Immature natural killer cell (primary cell): ENCODE data around the gene COMT. TPM values are rescaled to one million over a fixed set of nuclear protein-coding genes. Genes with fewer than 3 reads are reported as not detected.
A peak's percentile ranks its signal among the peaks of the same experiment; 100 is the strongest.

Experiments used
- DNase-seq, 3 donors: peaks; one replicate each; pipeline ENCODE4 v3.0.0; 2022; ENCODE audit warnings: mixed read lengths in 1 of 3
- H3K27ac Mint-ChIP-seq, 6 donors: one replicate each; pipeline ENCODE4 v1.8.0; 2020; ENCODE audit warnings: mixed read lengths in 6 of 6, mild to moderate bottlenecking in 5 of 6, inconsistent platforms in 4 of 6, moderate library complexity in 3 of 6
- H3K27me3 Mint-ChIP-seq, 3 donors: one replicate each; pipeline ENCODE4 v1.8.0; 2020 to 2021; ENCODE audit warnings: low read depth in 3 of 3, mild to moderate bottlenecking in 3 of 3, mixed read lengths in 3 of 3, moderate library complexity in 3 of 3, inconsistent platforms in 1 of 3
- H3K36me3 Mint-ChIP-seq, 3 donors: one replicate each; pipeline ENCODE4 v1.8.0; 2020; ENCODE audit warnings: mixed read lengths in 3 of 3, inconsistent platforms in 2 of 3, mild to moderate bottlenecking in 2 of 3
- H3K4me1 Mint-ChIP-seq, 2 donors: one replicate each; pipeline ENCODE4 v1.8.0; 2020; ENCODE audit warnings: inconsistent platforms in 2 of 2, mild to moderate bottlenecking in 2 of 2, mixed read lengths in 2 of 2, moderate library complexity in 1 of 2
- H3K4me3 Mint-ChIP-seq, 5 donors: one replicate each; pipeline ENCODE4 v1.8.0; 2020; ENCODE audit warnings: mild to moderate bottlenecking in 5 of 5, mixed read lengths in 5 of 5, inconsistent platforms in 3 of 5, moderate library complexity in 3 of 5
- H3K9me3 Mint-ChIP-seq, 6 donors: one replicate each; pipeline ENCODE4 v1.8.0; 2020; ENCODE audit warnings: mild to moderate bottlenecking in 6 of 6, mixed read lengths in 6 of 6, inconsistent platforms in 4 of 6, moderate library complexity in 3 of 6
- polyA plus RNA-seq, 3 donors: library from polyadenylated mRNA; unstranded; fragments of 300-500 nt; fragmentation: Illumina TruSeq; gene quantifications; one replicate each; pipeline ENCODE4 v1.2.3, GENCODE V29; 2021

COMT gene
- polyA plus RNA-seq = 100 to 1,000 TPM; 130 to 167 (median 155) TPM

DNA sequence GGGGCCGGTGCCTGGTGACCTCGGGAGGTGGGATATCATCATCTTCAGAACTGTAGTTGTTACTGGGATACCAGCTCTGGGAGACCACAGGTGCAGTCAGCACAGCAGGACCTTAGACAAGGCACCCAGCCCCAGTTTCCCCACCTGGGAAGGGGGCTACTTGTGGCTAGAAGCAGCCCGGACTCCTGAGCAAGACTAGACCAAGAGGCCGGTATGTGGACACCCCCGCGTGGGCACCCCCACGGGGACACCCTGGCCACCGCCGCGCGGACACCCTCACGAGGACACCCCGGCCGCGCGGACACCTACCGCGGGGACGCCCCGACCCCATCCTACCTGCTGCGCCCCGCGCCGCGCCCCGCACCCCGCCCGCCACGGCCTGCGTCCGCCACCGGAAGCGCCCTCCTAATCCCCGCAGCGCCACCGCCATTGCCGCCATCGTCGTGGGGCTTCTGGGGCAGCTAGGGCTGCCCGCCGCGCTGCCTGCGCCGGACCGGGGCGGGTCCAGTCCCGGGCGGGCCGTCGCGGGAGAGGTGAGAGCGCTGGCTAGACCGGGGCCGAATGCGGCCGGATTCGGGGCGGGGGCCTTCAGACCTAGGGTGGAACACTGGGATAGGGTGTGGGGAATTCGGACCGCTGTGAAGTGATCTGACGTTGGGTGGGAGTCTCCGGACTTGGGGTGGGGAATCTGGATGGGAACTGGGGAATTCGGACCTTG lies at the start of gene COMT, which contains the start of gene TXNRD2:
Gene COMT (plus strand): TSS at position 408 of the 718 bp plus-strand sequence. CDS start 20,755 bp downstream, outside the sequence.
Gene TXNRD2 (minus strand): TSS at position 454 of the 718 bp plus-strand sequence. CDS start 15 bp downstream, at position 439.
- H3K27me3 Mint-ChIP-seq = peaks cover 0 to 2% (median 0%) of the 10 kb centered on the region in 3 donors
- peak; percentile 72 to 76 (median 75) for DNase-seq
- peak within 1 kb of the TSS; percentile 82 to 95 (median 90) for H3K27ac Mint-ChIP-seq
- peak within 1 kb of the TSS; percentile 90 to 95 (median 94) for H3K4me3 Mint-ChIP-seq
- peaks cover 2 to 6% (median 3%) of the 10 kb centered on the region in 6 donors for H3K9me3 Mint-ChIP-seq
- peaks cover 35 to 39% of the 10 kb centered on the region in 2 donors for H3K4me1 Mint-ChIP-seq
- H3K36me3 Mint-ChIP-seq = peaks cover 7 to 18% (median 9%) of the 10 kb centered on the region in 3 donors

DNA sequence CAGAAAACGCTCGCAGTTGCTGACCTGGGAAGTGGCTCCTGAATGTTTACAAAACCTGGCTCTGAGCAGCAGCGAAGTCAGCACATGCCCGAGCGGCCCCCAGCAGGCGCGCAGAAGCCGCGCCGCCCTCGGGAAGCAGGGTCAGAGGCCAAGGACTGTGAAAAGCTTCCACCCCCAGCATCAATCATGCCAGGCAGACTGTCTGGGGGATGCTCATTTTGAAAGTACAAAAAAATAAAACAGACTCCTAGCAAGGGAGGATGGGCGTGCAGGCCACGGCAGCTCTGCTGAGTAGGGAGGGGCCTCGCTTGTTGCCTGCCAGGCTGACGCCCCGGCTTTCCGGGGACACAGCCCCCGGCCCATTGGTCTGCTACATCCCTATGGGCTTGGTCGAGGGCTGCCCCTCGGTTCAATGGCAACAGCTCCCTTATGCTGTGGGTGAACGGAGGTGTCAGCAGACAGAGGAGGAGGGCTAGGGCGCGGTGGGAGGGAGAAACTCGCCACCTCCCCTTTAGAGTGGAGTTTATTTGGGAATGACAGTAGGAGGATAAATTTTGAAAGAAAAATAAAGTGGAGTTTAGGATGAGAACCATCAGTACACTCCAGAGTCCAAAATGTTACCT lies 49.2 kb upstream of the COMT start:
- no peak for DNase-seq
- Mint-ChIP-seq H3K27ac (peak overlapping the region in 3 of 6 donors; percentile 17 to 74 (median 49)), H3K27me3 (peaks cover 0 to 2% (median 0%) of the 10 kb centered on the region in 3 donors), H3K4me3 (peak overlapping the region; percentile 47 to 85 (median 74)), H3K9me3 (no peaks in the 10 kb centered on the region), H3K36me3 (peaks cover 7 to 8% (median 8%) of the 10 kb centered on the region in 3 donors), H3K4me1 (peaks cover 11 to 18% of the 10 kb centered on the region in 2 donors)

GRCh38 chr22:19892925-19893324 lies 48.6 kb upstream of the COMT start:
- Mint-ChIP-seq H3K36me3 (peaks cover 7 to 8% (median 8%) of the 10 kb centered on the region in 3 donors), H3K4me1 (peaks cover 11 to 18% of the 10 kb centered on the region in 2 donors), H3K9me3 (no peaks in the 10 kb centered on the region), H3K27ac (no peak overlapping the region), H3K4me3 (peak overlapping the region in 1 of 5 donors; percentile 27), H3K27me3 (peaks cover 0 to 2% (median 0%) of the 10 kb centered on the region in 3 donors)
- DNase-seq = no peak

DNA sequence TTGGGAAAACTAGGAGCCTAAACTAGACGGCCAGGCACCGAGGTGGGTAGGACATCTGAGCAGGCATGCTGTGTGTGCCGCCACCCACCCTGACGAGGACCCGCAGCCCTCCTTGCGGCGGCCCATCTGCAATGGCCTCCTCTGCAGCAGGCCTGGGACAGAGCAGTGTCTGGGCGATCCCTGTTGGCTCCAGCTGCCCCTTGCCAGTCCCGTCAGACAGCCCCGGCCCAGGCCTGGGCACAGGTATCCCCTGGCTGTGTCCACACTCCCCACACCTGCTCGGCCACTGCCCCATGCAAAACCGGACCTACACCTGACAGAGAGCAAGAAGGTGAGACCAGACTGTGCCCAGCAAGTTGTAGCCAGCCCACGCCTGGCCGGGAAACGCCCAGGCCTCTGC lies 48.2 kb upstream of the COMT start:
- Mint-ChIP-seq H3K4me3 (no peak overlapping the region), H3K4me1 (peaks cover 11 to 18% of the 10 kb centered on the region in 2 donors)
- DNase-seq = no peak

DNA sequence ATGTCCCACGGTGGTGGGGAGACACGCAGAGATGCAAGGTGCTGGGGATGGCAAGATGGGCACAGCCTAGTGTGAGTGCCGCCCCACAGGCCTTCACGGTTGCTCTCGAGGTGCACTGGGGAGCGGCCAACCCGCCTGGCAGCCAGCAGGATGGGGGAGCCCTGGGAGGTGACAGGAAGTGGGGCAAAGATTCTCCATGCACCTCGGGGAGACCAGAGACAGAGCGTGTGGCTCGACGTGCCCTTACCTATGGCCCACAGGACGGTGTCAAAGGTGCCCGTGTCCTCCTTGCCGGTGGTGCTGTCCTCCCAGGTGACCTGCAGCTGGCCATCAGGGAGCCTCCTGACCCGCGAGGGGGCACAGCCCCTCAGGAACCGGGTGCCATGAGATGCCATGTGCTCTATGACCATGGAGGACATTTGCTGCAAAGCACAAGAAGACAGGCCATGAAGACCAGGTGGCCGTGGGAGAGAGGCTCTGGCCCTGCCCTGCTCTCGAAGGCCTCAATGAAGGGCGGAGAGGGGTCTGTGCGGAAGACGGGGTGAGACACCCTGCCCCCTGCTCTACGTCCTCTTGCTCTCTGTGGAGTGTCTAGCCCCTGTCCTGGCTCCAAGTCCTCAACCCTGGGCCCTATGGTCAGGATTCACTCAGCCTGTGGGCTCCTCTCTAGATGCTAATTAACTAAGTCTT lies 46.3 kb upstream of the COMT start:
- no peak overlapping the region for H3K27ac Mint-ChIP-seq
- peaks cover 0 to 2% (median 0%) of the 10 kb centered on the region in 3 donors for H3K27me3 Mint-ChIP-seq
- H3K4me1 Mint-ChIP-seq = peaks cover 11 to 17% of the 10 kb centered on the region in 2 donors
- no peak overlapping the region for H3K4me3 Mint-ChIP-seq
- DNase-seq = no peak
- H3K36me3 Mint-ChIP-seq = peaks cover 7 to 8% (median 8%) of the 10 kb centered on the region in 3 donors
- no peaks in the 10 kb centered on the region for H3K9me3 Mint-ChIP-seq

More for the DNA sequence above, 48.2 kb upstream of the COMT start:
- no peaks in the 10 kb centered on the region for H3K9me3 Mint-ChIP-seq
- H3K36me3 Mint-ChIP-seq = peaks cover 7 to 8% (median 8%) of the 10 kb centered on the region in 3 donors
- H3K27ac Mint-ChIP-seq = no peak overlapping the region
- H3K27me3 Mint-ChIP-seq = peaks cover 0 to 2% (median 0%) of the 10 kb centered on the region in 3 donors

DNA sequence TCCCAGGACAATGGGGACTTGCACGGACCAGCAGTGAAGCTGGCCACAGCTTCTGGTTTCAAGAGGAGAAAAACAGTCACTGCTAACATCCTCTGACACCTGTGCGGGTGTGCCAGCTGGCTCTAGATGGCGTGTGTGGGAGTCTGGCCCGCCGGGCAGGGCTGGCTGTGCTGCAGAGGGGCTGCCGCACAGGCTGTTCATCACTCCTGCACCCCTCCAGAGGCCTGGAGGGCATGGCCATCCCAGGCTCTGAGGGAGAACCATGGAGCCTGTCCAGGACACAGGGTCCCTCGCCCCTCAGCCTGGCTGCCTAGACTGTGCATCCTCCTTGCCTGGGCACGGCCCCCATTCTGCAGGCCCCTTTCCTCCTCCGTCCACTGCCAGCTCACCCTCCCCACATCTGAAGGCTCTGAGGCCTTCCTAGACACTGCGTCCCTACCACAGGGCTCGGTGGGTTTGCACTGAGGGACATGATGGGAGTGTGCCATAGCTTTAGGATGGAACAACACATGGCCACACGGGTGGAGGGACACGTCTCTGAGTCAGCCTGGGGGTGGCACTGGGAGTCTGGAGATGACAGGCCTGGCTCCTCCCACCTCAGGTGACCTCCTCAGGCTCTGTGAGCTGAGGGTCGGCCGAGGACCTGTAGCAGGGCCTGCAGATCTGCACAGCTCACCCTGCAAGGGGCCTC lies 44.8 kb upstream of the COMT start:
- H3K4me1 Mint-ChIP-seq = peaks cover 4 to 10% of the 10 kb centered on the region in 2 donors
- peaks cover 0 to 2% (median 0%) of the 10 kb centered on the region in 3 donors for H3K27me3 Mint-ChIP-seq
- DNase-seq = no peak
- H3K36me3 Mint-ChIP-seq = peaks cover 7 to 12% (median 8%) of the 10 kb centered on the region in 3 donors
- no peak overlapping the region for H3K4me3 Mint-ChIP-seq
- no peaks in the 10 kb centered on the region for H3K9me3 Mint-ChIP-seq
- H3K27ac Mint-ChIP-seq = no peak overlapping the region

DNA sequence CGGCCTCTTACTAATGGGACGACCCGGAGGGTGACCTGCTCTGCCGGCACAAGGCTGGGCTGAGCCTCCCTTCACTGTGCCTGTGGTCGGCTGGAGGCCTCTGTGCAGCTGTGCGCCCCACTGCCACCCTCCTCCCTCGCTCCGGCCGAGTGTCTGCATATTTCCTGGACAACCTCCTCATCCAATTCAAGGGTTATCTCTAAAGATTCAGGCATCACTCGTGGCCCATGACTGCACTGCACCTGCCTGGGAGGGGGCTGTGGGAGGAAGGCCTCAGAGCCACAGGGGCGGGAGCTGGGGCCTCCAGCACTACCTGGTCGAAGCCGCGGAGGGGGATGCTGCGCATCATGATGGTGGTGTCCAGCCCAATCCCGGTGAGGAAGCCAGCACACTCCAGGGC lies 43.8 kb upstream of the COMT start:
- Mint-ChIP-seq H3K9me3 (no peaks in the 10 kb centered on the region), H3K4me3 (no peak overlapping the region), H3K4me1 (peaks cover 0 to 2% of the 10 kb centered on the region in 2 donors), H3K27ac (no peak overlapping the region), H3K36me3 (peaks cover 7 to 12% (median 8%) of the 10 kb centered on the region in 3 donors), H3K27me3 (peaks cover 0 to 2% (median 0%) of the 10 kb centered on the region in 3 donors)
- DNase-seq = no peak

DNA sequence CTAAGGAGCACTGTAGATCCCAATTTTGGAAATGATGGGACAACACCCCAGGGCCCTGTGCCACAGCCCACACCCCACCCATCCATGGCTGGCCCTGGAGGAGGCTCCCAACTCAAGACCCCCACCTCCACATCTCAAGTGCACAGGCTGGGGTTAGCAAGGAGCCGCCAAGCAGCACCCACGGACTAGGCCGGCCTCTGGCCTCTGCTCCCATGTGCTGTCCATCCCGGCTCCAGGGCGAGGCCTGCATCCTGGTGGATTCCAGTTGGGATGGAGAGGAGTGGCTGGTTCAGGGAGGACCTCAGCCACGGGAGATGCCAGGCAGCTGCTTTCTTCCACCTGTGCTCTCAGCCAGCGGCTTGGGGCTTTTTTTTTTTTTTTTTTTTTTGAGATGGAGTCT lies 43.4 kb upstream of the COMT start:
- H3K36me3 Mint-ChIP-seq = peaks cover 7 to 12% (median 8%) of the 10 kb centered on the region in 3 donors
- no peaks in the 10 kb centered on the region for H3K9me3 Mint-ChIP-seq
- no peaks in the 10 kb centered on the region for H3K4me1 Mint-ChIP-seq
- H3K27ac Mint-ChIP-seq = no peak overlapping the region
- H3K27me3 Mint-ChIP-seq = peaks cover 0 to 1% (median 0%) of the 10 kb centered on the region in 3 donors
- H3K4me3 Mint-ChIP-seq = no peak overlapping the region
- DNase-seq = no peak

- DNase-seq = no peak
- H3K27me3 Mint-ChIP-seq = peaks cover 0 to 1% (median 0%) of the 10 kb centered on the region in 3 donors
- H3K36me3 Mint-ChIP-seq = peaks cover 4 to 8% (median 5%) of the 10 kb centered on the region in 3 donors
- H3K9me3 Mint-ChIP-seq = no peaks in the 10 kb centered on the region
- peak overlapping the region in 1 of 6 donors; percentile 4 for H3K27ac Mint-ChIP-seq
- no peak overlapping the region for H3K4me3 Mint-ChIP-seq
- H3K4me1 Mint-ChIP-seq = no peaks in the 10 kb centered on the region
Observed at GRCh38 chr22:19898831-19899567, 42.6 kb upstream of the COMT start.

DNA sequence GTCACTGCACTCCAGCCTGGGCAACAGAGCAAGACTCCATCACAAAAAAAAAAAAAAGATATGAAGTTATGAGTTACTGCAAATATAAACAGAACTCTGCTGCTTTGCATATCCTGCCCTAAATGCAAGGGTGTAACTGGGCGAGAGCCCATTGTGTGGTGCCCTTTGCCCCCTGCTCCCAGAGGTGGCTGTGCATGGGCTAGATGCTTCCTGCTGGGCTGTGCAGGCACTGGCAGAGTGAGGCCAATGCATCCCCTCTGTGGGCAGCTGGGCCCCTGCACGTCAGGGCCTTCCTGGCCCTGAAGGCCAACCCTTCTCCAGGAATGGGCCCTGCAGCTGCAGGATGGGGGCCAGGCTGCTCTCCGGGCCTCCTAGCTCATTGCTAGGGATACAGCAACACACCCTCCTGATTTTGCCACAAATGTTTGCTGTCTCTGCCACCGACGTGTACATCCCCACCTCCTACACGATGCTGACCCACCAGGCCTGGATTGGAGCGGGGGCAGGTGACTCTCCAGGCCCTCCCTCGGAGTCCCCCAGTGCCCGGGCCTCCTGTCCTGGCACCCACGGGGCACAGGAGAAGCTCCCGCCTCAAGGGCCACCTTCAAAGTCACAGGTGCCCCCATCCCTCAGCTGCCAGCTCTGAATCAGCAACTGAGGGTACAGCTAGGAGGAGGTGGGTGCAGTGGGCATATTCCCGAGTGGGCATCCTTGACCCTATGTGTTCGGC lies 40.7 kb upstream of the COMT start:
- no peaks in the 10 kb centered on the region for H3K27me3 Mint-ChIP-seq
- H3K9me3 Mint-ChIP-seq = no peaks in the 10 kb centered on the region
- no peaks in the 10 kb centered on the region for H3K4me1 Mint-ChIP-seq
- no peak overlapping the region for H3K4me3 Mint-ChIP-seq
- no peak overlapping the region for H3K27ac Mint-ChIP-seq
- no peak for DNase-seq
- peaks cover 0 to 5% (median 1%) of the 10 kb centered on the region in 3 donors for H3K36me3 Mint-ChIP-seq

- H3K4me1 Mint-ChIP-seq = no peaks in the 10 kb centered on the region
- peaks cover 0 to 11% (median 4%) of the 10 kb centered on the region in 3 donors for H3K36me3 Mint-ChIP-seq
- no peak overlapping the region for H3K4me3 Mint-ChIP-seq
- H3K9me3 Mint-ChIP-seq = no peaks in the 10 kb centered on the region
- DNase-seq = no peak
- H3K27me3 Mint-ChIP-seq = no peaks in the 10 kb centered on the region
- H3K27ac Mint-ChIP-seq = no peak overlapping the region
Observed at GRCh38 chr22:19901577-19902244, 39.9 kb upstream of the COMT start.

DNA sequence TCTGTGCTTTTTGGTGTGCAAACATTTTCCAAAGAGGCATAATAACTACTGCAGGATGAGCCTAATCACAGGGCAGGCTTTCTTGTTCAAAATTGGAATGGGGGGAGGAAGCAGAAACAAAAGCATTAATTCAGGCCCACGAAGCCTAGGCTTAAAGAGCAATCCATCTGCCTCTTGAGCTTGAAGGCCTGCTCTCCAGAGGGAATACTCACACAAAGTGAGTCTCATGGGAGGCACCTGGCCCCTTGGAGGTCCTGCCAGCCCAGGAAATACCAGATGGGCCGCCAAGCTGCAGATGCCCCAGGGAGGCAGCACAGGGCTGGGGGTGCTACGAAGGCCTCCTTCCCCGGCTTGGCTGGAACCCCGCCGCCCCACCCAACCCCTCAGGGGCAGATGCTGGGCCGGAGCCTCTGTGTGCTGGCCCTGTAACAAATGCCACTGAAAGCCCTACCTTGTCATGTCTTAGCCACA lies 39.3 kb upstream of the COMT start:
- no peaks in the 10 kb centered on the region for H3K27me3 Mint-ChIP-seq
- peaks cover 0 to 12% (median 4%) of the 10 kb centered on the region in 3 donors for H3K36me3 Mint-ChIP-seq
- H3K27ac Mint-ChIP-seq = no peak overlapping the region
- no peak overlapping the region for H3K4me3 Mint-ChIP-seq
- no peak for DNase-seq
- no peaks in the 10 kb centered on the region for H3K4me1 Mint-ChIP-seq
- no peaks in the 10 kb centered on the region for H3K9me3 Mint-ChIP-seq
